Esophagus muscularis mucosa (tissue), 3 donors: ENCODE measurements around the gene SERINC2.
"Not testable (repeated sequence)": the region's sequence is repeated elsewhere in the genome, so short reads cannot be mapped to it uniquely, and the experiment has no call there.

ENCODE experiments used
- POLR2A ChIP-seq: fragments of 450-650 bp; IDR thresholded peaks from one replicate; pipeline ENCODE4 v1.6.1; 2017; ENCODE audit warnings: antibody characterized with exemption, moderate library complexity, mild to moderate bottlenecking, low read depth
- POLR2AphosphoS5 ChIP-seq, 2 donors: sonication (generic); formaldehyde crosslinking; IDR thresholded peaks; one replicate each; pipeline ENCODE4 v1.6.1; 2017; ENCODE audit warnings: antibody characterized with exemption in 2 of 2
- TF ChIP-seq, protein P1 (sequence below), 3 experiments: fragments of 200-600 bp in 2 of 3; fragments of 450-650 bp in 1 of 3; sonication (generic) in 2 of 3; IDR thresholded peaks; one replicate each; pipeline ENCODE4 v1.5.1; 2017 to 2019; ENCODE audit warnings: antibody characterized with exemption in 3 of 3, mild to moderate bottlenecking in 2 of 3, moderate library complexity in 1 of 3

DNA sequence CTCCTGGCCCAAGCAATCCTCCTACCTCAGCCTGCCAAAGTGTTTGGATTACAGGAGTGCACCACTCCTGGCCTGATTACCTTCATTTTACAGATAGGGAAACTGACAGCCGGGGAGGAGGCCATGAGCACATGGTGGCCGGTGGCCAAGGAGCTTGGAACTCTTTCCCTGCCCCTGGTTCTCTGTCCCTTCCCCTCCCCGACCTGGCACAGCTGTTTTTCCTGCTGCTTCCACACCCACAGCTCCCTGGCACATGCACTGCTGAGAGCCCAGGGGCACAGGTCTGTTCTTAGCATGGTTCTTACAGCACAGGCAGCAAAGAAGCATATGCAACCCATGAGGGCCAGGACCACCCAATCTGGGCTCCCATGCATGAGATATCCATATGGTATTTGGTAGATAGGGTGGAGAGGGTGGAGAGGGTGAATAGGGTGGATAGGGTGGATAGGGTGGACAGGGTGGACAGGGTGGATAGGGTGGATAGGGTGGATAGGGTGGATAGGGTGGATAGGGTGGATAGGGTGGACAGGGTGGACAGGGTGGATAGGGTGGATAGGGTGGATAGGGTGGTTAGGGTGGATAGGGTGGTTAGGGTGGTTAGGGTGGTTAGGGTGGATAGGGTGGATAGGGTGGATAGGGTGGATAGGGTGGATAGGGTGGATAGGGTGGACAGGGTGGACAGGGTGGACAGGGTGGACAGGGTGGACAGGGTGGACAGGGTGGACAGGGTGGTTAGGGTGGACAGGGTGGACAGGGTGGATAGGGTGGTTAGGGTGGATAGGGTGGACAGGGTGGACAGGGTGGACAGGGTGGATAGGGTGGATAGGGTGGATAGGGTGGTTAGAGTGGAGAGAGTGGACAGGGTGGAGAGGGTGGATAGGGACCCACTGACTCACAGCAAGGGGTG is 18.6 kb downstream of the SERINC2 start:
- TF ChIP-seq, protein P1, sequence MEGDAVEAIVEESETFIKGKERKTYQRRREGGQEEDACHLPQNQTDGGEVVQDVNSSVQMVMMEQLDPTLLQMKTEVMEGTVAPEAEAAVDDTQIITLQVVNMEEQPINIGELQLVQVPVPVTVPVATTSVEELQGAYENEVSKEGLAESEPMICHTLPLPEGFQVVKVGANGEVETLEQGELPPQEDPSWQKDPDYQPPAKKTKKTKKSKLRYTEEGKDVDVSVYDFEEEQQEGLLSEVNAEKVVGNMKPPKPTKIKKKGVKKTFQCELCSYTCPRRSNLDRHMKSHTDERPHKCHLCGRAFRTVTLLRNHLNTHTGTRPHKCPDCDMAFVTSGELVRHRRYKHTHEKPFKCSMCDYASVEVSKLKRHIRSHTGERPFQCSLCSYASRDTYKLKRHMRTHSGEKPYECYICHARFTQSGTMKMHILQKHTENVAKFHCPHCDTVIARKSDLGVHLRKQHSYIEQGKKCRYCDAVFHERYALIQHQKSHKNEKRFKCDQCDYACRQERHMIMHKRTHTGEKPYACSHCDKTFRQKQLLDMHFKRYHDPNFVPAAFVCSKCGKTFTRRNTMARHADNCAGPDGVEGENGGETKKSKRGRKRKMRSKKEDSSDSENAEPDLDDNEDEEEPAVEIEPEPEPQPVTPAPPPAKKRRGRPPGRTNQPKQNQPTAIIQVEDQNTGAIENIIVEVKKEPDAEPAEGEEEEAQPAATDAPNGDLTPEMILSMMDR (IDR thresholded peaks at IDR 0.05), result not testable (repeated sequence)
- not testable (repeated sequence) for TF ChIP-seq POLR2A; POLR2AphosphoS5 (IDR thresholded peaks at IDR 0.05)
